Stimulated activated CD4-positive, alpha-beta T cell treated with anti-CD3 and anti-CD28 coated beads, TNF-alpha, amount 100 ng/mL, for 4 hours (primary cell): ENCODE data around the gene DNAH11.

Experiments
- DNase-seq, 3 experiments: peaks; one replicate each; pipeline ENCODE4 v3.0.0-alpha.2; 2020; ENCODE audit warnings: low read depth in 3 of 3

The DNAH11 gene

GRCh38 chr7:21548491-21548890 is 5.7 kb downstream of the DNAH11 start:
- no peak for DNase-seq

GRCh38 chr7:21550076-21550475 is 7.2 kb downstream of the DNAH11 start:
- no peak for DNase-seq

GRCh38 chr7:21550821-21551531 is 8.1 kb downstream of the DNAH11 start:
- no peak for DNase-seq

- DNase-seq = no peak
Measured at GRCh38 chr7:21562385-21562784, 19.5 kb downstream of the DNAH11 start.

- DNase-seq = no peak
Measured at GRCh38 chr7:21565614-21566013, 22.8 kb downstream of the DNAH11 start.

- DNase-seq = no peak
Measured at GRCh38 chr7:21566094-21566493, 23.3 kb downstream of the DNAH11 start.

- DNase-seq = no peak
Measured at GRCh38 chr7:21568762-21569161, 25.9 kb downstream of the DNAH11 start.

GRCh38 chr7:21572331-21573313 is 29.8 kb downstream of the DNAH11 start:
- DNase-seq = no peak

GRCh38 chr7:21579341-21580072 is 36.7 kb downstream of the DNAH11 start:
- DNase-seq = no peak

- DNase-seq = no peak
Measured at GRCh38 chr7:21580073-21580521, 37.3 kb downstream of the DNAH11 start.

GRCh38 chr7:21585070-21585724 is 42.4 kb downstream of the DNAH11 start:
- no peak for DNase-seq

- no peak for DNase-seq
Measured at GRCh38 chr7:21587139-21587784, 44.4 kb downstream of the DNAH11 start.

- no peak for DNase-seq
Measured at GRCh38 chr7:21596801-21597200, 54.0 kb downstream of the DNAH11 start.

GRCh38 chr7:21603462-21603861 is 60.6 kb downstream of the DNAH11 start:
- no peak for DNase-seq

GRCh38 chr7:21603972-21604749 is 61.3 kb downstream of the DNAH11 start:
- no peak for DNase-seq

- DNase-seq = no peak
Measured at GRCh38 chr7:21605008-21605585, 62.3 kb downstream of the DNAH11 start.

- no peak for DNase-seq
Measured at GRCh38 chr7:21608465-21608864, 65.6 kb downstream of the DNAH11 start.

GRCh38 chr7:21611129-21611528 is 68.3 kb downstream of the DNAH11 start:
- no peak for DNase-seq

GRCh38 chr7:21616091-21616490 is 73.3 kb downstream of the DNAH11 start:
- no peak for DNase-seq
